Measurements from ENCODE around the gene AATF.

Gene AATF

DNA sequence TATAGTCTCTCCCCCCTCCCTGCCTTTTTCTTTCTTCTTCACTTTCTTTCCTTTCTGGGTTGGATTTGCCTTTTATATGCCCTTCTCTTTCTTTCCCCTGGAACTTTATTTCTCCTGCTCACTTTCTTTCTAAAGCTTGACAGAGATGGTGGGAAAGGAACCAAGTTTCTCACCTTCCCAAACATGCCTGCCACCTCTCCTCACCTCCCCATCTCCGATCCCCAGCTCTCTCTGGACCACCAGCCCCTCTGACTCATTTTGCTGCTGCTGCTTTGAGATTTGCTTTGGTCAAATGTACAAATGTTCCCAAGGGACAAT is 18.2 kb upstream of the AATF start:
- no peak for DNase-seq (ENCODE audit: low read depth in 2 of 2)

DNA sequence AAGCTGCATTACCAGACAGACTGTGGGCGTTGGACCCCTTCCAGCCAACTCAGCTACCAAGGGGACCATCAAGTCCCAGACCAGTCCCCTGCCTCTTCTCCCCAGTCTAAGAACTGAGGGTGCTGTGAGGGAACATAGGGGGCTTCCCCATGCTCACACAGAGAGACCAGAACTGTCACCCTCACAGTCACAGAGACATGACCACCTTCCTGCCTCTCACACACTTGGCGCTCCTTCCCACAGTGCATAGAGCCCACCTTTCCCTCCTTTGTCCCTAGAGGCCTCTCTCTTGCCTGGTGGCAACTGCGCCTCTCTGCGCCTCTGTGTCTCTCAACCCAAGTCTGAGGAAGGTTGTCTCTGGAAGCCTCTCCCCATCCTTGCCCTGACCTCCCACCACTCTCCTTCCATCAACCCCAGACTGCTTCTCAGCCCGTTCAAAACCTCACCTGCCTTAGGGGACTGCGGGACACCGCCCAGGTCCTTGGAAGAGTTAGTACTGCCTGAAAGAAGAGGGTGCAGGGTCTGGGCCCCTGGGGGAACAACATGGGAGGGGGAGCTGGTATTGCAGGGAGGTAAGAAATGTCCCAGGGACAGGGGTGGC is 17.6 kb upstream of the AATF start:
- DNase-seq (ENCODE audit: low read depth in 2 of 2) = no peak

DNA sequence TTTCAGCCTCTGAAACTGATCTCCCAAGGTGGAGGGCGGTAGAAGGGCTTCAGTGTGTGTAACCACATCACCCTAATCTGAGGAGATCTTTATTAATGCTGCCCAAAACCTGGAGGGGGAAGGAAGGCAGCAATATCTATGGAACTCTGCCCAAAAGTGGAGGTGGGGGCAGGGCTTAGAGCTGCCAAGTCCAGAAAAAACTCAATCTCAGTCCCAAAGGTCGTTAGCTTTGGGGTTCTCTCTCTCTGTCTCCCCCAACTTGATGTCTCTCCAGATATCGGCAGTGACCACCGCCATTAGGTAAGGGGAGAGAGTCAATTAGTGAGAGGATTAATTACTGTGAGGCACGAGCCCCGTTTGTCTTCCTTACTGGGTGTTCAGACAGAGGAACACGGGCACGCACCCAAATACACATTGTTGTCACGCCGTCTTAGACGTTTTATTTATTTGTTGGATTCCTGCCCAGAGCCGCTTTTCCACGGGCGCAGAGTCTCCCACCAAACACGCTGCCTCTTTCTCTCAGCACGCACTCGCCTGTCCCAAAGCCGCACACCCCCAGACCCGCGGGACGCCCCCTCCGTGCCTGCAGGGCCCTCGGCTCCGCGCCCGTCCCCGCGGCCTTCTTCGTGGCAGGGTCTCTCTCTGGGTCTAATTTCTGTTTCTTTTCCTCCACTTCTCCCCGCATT is 16.9 kb upstream of the AATF start:
- no peak for DNase-seq (ENCODE audit: low read depth in 2 of 2)

DNA sequence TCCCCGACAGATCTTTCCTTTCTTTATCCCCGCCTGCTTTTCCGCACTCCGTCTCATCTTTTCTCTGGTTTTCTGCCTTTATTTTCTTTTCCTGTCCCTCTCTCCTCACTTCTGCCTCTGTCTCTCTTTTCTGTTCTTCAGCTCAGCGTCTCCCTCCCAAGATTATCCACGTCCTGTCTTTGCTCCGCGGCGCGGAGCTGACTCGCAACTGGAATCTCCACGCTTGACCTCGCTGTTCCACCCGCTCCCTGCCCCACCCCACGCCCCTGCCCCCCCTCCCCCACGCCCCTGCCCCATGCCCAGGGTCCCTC is 16.4 kb upstream of the AATF start:
- no peak for DNase-seq (ENCODE audit: low read depth in 2 of 2)

DNA sequence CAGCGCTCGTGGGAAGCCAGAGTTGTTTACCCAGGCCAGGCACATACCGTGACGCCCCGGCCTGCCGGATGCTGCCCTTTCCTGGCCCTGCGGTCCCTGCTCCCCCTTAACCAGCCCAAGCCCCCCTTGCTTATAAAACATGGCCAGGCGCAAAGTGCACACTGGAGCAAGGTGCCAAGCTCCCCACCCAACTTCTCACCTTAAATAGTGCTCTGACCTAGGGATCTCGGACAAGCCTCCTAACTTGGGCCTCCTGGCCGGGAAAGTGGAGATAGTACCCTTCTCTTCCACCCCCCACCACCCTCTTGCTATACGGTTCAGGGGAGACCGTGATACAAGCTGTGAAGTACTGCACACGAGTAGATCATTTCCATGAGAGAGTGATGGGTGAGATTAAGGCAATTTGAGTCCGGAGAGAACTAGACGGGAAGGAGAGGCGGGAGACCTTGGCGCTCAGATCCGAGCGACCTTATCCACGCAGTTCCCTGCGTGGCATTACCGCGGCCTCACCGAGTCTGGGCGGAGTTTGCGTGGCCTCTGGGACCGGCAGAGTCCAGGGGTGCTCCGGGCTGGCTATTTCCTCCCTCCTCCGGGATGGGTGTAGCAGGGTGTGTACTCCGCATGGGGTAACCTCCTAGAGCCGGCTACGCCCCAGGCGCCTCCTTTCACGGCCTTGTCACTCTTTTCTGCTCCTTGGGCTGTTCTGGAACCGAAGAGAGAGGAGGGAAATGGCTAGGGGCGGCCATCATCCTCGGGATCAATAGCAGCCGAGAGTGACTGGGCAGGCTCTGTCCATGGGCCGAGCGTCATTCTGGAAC is 15.9 kb upstream of the AATF start:
- DNase-seq (ENCODE audit: low read depth in 2 of 2) = no peak

DNA sequence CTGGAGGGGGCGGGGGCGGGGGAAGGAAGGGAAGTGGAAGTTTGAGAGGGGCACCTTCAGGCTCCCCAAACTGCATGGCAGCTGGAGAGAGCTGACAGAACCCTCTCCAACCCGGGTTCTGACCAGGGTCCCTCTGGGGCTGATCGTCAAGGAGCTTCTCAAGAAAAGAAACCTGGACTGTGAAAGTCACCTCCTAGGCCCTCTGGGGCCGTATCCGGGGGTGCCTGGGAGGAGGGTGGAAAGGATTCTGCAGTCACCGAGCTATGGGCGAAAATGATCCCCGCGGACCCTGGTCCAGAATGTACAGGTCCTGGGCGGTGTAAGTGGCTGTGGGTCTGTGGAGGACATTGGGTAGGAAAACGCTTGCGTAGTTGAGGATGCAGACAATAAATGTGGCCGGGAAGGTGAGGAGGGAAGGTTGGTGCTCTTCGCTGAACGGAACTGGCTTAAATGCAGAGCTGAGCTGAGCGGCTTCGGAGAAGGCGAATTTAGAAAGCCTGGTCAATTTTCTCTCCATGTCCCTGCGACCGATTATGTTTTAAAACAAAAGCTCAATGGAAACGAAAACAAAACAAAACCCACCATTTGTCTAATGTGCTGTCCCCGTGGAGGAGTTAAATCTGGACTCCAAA is 15.1 kb upstream of the AATF start:
- no peak for DNase-seq (ENCODE audit: low read depth in 2 of 2)

DNA sequence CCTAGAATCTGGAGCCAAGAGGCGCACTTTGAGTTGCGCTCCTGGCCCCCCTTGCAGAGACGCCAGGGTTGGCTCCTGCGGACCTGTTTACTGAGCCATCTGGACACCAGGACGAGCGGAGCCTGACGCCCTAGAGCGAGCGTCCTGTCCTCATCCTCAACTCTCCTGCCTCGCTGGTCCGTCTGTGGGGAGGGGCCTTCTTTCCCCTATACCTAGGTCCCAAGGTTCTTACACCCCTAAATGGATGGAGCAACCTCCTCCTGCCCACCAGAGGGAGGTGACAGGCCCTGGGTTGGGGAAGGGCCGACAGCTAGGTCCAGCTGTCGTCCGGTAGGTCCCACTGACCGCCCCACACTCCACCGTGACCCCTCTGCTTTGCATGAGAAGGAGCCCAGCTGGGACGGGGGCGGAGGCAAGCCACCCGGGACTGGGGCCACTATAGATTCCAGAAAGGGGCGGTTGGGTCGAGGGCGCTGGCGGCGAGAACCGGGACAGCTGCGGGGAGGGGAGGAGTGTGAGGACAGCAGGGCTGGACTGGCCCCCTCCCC is 14.5 kb upstream of the AATF start:
- no peak for DNase-seq (ENCODE audit: low read depth in 2 of 2)

DNA sequence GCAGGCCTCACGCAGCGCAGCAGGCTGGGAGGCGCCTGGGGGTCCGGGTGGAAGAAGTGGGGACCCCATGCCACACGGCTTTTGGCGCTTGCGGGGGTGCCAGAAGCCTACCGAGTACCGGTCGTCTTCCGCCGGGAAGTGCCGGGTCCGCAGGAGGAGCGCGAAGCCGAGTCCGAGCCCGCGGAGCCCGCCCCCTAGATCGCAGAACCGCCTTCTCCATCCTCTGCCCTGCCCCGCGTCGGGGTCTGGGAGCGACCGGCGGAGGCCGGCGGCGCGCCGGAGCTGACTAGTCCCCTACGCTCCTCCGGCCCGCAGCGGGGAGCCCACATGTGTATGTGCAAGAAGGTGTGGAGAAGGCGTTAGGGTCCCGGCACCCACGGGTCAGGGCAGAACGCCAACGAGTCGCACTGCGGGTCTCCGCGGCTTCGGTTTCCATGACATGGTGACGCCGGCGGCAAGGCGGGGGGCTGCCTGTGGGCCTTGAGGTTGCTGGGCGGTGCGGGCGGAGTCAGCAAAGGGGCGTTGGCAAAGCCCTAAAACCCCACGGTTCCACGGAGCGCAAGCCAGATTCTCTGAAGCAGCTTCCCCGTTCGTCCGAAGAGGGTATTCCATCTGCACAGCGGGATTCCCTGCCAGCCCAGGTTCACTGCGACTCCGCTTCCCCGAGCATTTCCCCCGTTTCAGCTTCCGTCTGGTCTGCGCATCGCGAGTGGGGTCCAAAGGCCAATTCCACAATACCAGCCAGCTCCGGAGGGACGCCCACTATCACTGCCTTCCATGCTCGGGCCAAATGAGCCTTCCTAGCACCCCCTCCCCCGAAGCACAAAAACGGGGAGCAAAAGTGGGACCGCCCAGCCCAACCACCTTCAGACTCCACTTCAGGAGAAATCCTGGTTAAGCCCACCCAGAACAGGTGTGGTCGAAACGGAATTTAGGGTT is 13.8 kb upstream of the AATF start:
- DNase-seq (ENCODE audit: low read depth in 2 of 2) = no peak

DNA sequence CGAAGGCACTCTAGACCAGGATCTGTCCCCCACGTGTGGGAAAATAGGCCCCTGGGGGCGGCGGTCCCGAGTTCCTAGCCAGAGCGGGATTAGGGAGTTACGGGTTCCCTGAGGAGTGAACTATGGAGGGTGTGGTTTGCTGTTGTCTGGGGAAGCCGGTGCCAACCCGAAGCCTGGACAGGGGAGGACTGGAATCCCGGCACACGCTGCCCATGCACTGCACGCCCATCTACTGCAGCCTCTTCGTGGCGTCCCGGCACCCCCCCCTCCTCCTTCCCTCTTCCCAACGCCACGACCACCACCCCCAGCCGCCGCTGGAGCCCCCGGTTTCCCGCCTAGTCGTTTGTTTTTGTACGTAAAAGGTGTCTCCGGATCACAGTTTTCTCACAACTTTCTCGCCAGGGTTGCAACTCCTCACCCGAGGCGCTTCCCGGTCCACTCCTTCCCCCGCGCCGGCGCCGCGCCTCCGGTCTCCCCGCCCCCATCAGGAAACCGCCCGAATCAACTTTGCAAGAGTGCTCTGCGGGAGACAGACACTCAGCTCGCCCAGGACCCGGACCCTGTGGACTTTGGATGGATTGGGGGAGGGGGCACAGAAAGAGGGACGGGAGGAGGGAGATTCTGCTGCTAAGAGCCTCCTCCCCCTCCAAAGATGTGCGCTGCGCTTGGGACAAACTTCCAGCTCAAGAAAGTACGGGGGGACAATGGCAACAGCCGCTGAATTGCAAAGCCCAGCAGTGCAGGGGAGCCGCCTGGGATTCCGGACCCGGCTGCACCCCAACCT is 12.9 kb upstream of the AATF start:
- DNase-seq (ENCODE audit: low read depth in 2 of 2) = no peak

DNA sequence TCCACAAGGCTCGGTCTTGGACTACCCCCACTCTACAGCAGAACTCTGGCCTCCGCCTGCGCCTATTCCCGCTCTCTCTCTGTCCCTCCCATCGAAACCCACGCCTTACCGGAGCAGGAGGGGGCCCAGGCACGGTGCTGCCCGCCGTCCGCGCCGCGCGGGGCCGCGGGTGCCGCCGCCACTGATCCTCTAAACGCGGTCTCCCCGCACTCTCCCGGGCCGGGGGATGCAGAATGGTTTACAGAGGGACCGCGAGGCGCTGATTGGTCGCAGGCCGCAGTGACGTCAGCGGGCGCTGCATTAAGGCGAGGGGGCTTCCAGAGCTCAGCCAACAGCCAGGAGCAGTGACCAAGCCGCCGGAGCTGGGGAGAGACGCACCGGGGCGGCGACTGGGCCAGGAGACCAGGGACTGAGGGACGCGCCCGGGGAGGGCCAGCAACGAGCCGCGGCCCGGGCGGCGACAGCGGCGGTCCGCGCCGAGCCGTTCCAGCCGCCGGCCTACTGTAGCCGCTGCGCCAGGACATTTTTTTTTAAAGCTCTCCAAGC is 12.2 kb upstream of the AATF start:
- DNase-seq (ENCODE audit: low read depth in 2 of 2) = no peak

DNA sequence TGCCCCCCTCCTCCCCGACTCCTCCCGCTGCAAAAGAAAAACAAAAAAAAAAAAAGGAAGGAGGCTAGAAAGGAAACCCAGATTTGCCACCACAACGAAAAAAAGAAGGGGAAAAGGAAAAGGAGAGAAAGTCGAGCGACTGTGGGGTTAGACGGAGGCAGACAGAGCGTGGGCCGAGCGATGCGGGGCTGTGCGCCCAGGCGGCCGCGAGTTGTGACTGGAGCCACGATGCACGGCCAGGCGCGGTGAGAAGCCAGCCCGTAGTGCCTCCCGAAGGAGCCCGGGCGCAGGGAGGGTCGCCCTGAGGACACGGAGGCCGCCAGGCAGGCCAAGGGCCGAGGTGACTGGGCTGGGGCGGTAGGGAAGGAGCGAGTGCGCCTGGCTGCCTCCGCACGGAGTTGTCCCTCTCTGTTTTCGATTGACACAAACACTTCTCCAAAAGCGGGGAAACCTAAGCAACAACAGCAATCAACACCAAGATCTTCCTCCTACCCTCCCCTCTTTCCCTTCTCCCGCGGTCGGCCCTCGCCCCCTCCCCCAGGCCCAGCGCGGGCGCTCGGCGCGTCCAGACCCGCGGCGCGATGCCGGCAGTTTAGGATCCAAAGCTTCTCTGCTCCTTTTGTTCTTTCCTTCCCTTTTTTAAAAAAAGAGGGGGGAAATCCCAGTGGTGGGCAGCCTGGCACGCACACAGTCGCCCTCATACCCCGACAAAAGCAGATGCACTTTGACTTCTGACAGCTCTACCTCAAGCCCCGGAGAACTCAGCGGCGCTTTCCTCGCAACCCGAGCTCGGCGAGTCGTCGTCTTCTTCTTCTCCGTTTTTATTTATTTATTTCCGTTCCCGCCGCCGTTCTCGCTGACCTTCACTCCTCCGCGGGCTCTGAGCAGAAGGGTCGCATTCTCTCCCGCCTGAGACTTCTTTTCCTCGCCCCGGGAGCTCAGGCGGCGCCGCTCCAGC is 11.5 kb upstream of the AATF start, which contains the start of gene LHX1:
Gene LHX1, plus strand, starts transcription at position 475 of the 958 bp plus-strand sequence. CDS start 723 bp downstream, outside the sequence.
- no peak for DNase-seq (ENCODE audit: low read depth in 2 of 2)

DNA sequence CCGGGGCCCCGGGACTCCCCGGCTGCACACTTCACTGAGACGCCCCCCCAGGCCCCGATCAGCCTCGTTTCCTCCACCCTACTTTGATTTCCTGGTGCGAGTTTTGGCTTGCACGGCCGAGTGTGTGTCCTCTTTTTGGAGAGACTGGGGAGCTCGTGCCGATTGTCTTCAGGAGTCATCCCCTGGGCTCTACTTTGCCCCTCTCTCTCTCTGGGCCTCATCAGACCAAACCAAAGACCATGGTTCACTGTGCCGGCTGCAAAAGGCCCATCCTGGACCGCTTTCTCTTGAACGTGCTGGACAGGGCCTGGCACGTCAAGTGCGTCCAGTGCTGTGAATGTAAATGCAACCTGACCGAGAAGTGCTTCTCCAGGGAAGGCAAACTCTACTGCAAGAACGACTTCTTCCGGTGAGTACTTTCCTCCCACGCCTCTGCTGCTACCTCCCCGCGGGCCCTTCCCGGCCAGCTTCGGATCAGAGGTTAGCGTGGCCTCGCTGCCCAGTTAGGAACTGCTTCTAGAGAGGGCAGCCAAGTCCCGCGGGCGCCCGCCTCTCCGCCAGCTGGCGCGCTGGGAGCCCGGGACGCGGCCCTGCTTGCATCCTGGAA is 10.7 kb upstream of the AATF start:
- no peak for DNase-seq (ENCODE audit: low read depth in 2 of 2)

DNA sequence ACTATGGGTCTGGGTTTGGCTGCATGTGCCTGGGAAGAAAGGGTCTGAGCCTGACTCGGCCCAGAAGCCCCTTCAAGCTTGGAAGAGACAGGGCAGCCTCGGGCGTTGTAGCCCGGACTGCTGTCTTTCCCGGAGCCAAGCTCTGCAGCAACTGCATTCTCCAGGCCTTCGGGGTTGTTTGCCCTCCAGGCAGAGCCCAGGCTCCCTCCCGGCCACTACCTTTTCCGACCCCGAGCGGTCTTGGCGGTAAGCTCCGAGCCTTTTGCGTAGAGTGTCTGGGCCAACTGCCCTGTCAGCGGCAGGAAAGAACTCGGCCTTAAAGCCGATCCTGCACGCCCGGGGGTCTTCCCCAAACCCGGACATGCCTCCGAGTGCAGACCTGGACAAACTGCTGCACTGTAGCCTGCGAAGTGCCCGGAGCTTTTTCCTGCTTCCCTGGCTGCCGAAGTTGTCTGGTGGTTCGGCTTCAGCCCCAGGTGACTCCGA is 10.1 kb upstream of the AATF start:
- DNase-seq (ENCODE audit: low read depth in 2 of 2) = no peak

DNA sequence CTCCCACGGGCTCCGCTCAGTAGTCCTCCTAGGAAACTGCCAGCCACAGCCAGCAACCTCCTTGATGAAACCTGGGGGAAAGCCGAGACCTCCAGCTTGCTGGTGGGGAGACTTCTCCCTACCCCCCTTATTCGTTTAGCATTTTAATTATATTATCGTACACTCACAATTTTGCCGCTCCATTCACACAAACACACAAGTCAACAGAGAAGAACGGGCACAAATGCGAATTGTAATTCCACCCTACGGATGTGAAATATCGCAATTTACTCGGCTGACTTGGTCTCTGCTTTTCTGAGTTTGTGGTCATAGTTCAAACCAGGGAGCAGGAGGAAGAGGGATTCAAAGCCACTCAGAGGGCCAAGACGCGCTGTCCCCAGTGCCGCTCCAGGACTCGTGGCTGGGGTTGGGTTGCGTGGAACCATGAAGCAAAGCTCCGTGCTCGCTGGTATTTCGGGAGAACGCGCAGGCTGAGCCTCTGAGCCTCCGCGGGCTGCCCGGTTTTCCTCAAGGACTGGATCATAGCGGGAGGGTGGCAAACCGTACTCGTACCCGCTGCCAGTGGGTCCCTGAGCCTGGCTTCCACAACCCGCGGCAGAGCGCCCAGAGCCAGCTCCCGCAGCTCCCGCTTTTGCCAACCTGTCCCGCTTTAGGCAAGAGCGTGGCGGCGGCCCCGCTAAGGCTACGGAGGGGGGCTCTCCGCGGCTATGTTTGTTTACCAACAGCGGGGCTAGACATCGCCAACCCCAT is 9.5 kb upstream of the AATF start:
- DNase-seq (ENCODE audit: low read depth in 2 of 2) = no peak

DNA sequence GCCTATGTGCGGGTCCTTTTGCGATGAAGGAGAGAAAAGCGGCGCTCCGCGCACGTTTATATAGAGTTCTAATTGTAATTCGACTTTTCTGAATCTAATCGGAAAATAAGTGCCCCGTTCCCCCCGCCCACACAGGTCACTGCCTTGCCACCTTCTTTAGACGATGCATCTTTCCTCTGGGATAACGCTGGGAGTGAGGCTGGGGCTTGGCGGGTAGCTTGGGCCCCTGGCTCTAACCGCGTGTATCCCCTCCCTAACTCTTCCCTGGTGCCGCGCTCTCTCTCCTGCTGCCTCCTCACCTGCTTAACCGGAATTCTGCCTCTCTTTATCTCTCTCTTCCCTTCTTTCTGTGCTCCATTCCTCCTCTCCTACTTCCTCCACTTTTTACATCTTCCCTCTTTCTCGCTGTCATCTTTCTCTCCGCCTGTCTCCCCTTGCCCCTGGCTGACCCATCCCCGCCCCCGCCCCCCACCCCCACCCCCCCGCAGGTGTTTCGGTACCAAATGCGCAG is 8.9 kb upstream of the AATF start:
- no peak for DNase-seq (ENCODE audit: low read depth in 2 of 2)

DNA sequence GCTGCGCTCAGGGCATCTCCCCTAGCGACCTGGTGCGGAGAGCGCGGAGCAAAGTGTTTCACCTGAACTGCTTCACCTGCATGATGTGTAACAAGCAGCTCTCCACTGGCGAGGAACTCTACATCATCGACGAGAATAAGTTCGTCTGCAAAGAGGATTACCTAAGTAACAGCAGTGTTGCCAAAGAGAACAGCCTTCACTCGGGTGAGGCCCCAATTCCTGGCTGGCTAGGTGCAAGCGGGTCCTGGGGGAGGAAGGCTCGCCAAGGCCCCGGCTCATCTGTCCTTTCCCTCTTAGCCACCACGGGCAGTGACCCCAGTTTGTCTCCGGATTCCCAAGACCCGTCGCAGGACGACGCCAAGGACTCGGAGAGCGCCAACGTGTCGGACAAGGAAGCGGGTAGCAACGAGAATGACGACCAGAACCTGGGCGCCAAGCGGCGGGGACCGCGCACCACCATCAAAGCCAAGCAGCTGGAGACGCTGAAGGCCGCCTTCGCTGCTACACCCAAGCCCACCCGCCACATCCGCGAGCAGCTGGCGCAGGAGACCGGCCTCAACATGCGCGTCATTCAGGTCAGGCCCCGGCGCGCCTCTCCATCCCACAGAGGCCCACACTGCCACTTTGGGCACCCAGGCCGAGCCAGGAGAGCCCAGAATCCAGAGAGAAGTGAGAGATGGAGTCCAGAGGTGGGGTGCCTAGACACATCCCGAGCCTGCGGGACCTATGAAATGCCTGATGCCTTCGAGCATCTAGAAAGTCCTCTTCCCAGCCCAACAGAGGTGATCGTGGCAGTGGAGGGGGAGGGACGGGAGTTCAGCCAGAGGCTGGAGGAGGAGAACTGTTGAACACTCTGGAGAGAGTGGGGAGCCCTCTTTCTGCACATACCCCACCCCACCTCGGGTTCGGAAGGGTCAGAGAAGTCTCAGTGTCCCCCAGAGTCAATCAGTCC is 8.2 kb upstream of the AATF start:
- DNase-seq (ENCODE audit: low read depth in 2 of 2) = no peak

Data from activated CD4-positive, alpha-beta T cell treated with anti-CD3 and anti-CD28 coated beads for 24 hours (primary cell).